GM15510 (cell line): ENCODE measurements around the gene POLR1E.

Experiments used
- POLR2A ChIP-seq: IDR thresholded peaks from 3 replicates; pipeline ENCODE4 v1.6.1; 2011; ENCODE audit warnings: borderline replicate concordance; ENCODE audit not compliant: insufficient read length; ENCODE audit errors: extremely low read depth

Gene POLR1E

DNA sequence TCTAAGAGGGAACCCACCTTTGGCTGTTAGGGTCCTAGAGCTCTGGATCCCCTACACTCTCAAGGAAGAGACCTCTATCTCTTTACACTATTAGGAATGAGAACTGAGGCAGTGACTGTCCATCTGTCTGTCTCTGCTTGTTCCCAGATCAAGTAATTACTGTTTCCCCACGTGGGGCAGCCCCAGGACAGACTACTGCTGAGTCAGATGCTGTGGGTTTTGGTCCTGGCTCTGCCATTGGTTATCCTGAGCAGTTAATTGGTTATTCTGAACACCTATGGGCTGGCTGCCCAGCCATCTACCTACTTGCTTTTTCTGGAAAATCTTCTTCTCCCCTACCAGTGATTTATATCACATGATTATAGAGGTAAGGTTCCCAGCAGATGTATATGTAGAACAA is 57.1 kb downstream of the POLR1E start:
- no peak for TF ChIP-seq POLR2A

- TF ChIP-seq POLR2A, result no peak
Measured at GRCh38 chr9:37543468-37543867, 57.7 kb downstream of the POLR1E start.

DNA sequence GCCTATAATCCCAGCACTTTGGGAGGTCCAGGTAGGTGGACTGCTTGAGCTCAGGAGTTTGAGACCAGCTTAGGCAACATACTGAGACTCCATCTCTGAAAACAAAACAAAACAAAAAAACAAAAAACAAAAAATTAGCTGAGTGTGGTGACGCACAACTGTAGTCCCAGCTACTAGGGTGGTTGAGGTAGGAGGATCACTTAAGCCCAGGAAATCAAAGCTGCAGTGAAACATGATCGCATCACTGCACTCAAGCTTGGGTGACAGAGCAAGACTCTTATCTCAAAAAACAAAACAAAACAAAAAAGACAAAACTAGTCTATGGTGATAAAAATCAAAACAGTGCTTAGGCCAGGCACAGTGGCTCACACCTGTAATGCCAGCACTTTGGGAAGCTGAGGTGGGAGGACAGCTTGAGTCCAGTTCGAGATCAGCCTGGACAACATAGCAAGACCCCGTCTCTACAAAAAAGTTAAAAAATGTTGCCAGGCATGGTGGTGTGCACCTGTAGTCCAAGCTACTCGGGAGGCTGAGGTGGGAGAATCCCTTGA is 61.7 kb downstream of the POLR1E start:
- no peak for TF ChIP-seq POLR2A

GRCh38 chr9:37549527-37549926 is 63.8 kb downstream of the POLR1E start:
- TF ChIP-seq POLR2A, result no peak

- TF ChIP-seq POLR2A, result no peak
Measured at GRCh38 chr9:37550781-37551180, 65.0 kb downstream of the POLR1E start.

DNA sequence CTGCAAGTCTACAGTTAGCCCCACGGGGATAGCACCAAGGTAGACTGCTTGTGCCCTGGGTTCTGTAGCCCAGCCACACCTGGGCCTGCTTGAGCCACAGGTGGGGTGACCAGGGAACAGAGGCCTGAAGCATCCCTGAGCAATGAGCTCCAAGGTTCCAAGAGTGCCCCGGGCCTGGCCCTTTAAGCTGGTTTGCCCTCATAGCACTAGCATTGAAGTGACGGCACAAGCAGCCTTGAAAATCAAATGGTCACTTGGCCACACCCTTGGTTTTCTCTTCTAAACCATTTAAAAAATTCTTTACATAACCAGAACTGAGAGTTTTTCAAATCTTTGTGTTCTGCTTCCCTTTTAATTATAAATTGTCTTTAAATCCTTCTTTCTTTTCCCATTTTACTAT is 65.7 kb downstream of the POLR1E start:
- no peak for TF ChIP-seq POLR2A

GRCh38 chr9:37551888-37552287 is 66.1 kb downstream of the POLR1E start:
- no peak for TF ChIP-seq POLR2A
